Measurements from ENCODE around the gene TCF12. TPM values are rescaled to one million over a fixed set of nuclear protein-coding genes. Genes with fewer than 3 reads are reported as not detected.

TCF12 gene
- total RNA-seq, 4 donors from 2014 or later = 105 to 446 (median 180) TPM

DNA sequence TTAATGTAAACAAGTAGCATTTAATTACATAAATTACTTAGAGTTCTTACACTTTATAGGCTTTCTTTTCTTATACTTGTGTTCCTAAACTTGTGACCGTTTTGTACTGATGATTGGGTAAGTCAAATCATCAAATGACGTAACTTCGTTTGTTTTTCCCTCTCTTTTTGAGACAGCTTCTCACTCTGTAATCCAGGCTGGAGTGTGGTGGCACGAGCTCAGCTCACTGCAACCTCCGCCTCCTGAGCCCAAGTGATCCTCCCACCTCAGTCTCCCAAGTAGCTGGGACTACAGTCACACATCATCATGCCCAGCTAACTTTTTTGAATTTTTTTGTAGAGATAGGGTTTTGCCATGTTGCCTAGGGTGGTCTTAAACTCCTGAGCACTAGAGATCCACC lies 226.0 kb downstream of the TCF12 start:
- Histone ChIP-seq H3K4me1 (peaks cover 0 to 35% (median 15%) of the 10 kb centered on the region in 4 donors), H3K9me3 (no peaks in the 10 kb centered on the region), H3K4me3 (no peak overlapping the region), H3K36me3 (no peaks in the 10 kb centered on the region), H3K27me3 (no peaks in the 10 kb centered on the region), H3K27ac (no peak overlapping the region)
- intact Hi-C loops (cut with DNase I; ENCODE audit: low total_unique reads) (no loop called here), in situ Hi-C loops (cut with MboI; ENCODE audit: low pct_ligation_motif_present in 1 of 4, low pct_unique_long_range_greater_than_20kb in 1 of 4, low sequenced_read_pairs in 3 of 4) (loop anchor here (10.0 to 25.0 kb wide), 4 partner anchors 70 to 657 kb away; partner anchors contain the start of gene TCF12 (in 1 of the 4))
- 71 to 100% methylated on average over 2 to 5 of the region's 5 CpGs for WGBS, 2 donors (ENCODE audit: low coverage in 1 of 2)
- TF ChIP-seq POLR2A (IDR thresholded peaks at IDR 0.05) (no peak), POLR2AphosphoS5 (IDR thresholded peaks at IDR 0.05) (no peak), EP300 (IDR thresholded peaks at IDR 0.05; ENCODE audit: low read depth) (no peak)
- TF ChIP-seq, protein P1, sequence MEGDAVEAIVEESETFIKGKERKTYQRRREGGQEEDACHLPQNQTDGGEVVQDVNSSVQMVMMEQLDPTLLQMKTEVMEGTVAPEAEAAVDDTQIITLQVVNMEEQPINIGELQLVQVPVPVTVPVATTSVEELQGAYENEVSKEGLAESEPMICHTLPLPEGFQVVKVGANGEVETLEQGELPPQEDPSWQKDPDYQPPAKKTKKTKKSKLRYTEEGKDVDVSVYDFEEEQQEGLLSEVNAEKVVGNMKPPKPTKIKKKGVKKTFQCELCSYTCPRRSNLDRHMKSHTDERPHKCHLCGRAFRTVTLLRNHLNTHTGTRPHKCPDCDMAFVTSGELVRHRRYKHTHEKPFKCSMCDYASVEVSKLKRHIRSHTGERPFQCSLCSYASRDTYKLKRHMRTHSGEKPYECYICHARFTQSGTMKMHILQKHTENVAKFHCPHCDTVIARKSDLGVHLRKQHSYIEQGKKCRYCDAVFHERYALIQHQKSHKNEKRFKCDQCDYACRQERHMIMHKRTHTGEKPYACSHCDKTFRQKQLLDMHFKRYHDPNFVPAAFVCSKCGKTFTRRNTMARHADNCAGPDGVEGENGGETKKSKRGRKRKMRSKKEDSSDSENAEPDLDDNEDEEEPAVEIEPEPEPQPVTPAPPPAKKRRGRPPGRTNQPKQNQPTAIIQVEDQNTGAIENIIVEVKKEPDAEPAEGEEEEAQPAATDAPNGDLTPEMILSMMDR (IDR thresholded peaks at IDR 0.05) = no peak
- DNase-seq = no peak

DNA sequence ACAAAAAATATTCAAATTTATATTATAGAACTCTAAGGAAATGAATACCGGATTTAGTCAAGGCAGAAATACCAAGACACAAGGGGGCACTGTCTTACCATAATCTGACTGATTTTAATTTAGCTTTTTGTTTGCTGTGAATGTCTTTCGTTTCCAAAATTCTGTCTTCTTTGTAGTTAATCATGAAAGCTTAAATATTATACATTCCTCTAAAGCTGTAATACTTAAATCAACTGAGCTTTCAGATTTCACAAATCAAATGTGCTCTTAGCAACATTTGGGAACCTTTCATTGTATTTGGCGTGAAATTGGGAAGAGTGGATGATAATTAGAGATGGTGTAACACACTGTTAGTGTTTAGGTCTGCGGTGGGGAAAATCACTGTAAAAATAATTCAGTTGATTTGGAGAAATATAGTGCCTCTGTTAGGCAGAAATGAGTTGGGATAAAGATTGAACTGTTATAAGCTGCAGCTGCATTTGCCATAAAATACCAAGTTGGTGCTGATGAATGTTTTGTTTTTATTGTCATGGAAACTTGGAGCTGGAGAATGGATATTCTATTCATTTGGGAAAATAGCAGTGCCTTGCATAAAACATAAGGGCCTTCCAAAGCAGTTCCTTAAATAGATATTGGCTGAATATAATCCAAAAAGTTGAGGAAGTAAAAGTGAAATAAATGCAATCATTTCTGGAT lies 228.2 kb downstream of the TCF12 start:
- no peak overlapping the region for H3K4me3 ChIP-seq

DNA sequence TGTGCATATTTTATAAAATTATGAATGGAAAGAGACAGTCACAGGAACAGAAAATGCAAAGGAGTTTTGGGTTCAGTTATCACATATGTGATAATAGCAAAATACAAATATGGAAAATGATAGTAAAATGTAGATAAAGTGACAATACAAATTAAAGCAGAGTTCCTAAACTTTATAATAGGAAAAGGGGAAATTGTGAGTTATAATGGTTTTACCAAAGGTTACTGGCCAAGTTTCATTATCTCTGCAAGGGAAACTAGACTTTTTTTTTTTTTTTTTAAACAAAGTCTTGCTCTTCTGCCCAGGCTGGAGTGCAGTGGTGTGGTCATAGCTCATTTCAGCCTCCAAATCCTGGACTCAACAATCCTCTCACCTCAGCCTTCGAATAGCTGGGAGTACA lies 229.2 kb downstream of the TCF12 start:
- WGBS, 2 donors (ENCODE audit: low coverage in 1 of 2) = 71 to 88% methylated on average over 1 of the region's 1 CpG
- Histone ChIP-seq H3K4me3 (no peak overlapping the region), H3K36me3 (no peaks in the 10 kb centered on the region), H3K9me3 (no peaks in the 10 kb centered on the region), H3K4me1 (peaks cover 0 to 38% (median 15%) of the 10 kb centered on the region in 4 donors), H3K27me3 (no peaks in the 10 kb centered on the region), H3K27ac (peak overlapping the region in 1 of 4 donors; percentile 47)
- TF ChIP-seq, protein P1 (IDR thresholded peaks at IDR 0.05) = no peak
- no peak for TF ChIP-seq POLR2AphosphoS5 (IDR thresholded peaks at IDR 0.05)
- no peak for TF ChIP-seq POLR2A (IDR thresholded peaks at IDR 0.05)
- no peak for TF ChIP-seq EP300 (IDR thresholded peaks at IDR 0.05; ENCODE audit: low read depth)
- no peak for DNase-seq
- in situ Hi-C loops (cut with MboI; ENCODE audit: low pct_ligation_motif_present in 1 of 4, low pct_unique_long_range_greater_than_20kb in 1 of 4, low sequenced_read_pairs in 3 of 4) (loop anchor here (10.0 to 25.0 kb wide), 4 partner anchors 67 to 660 kb away; partner anchors contain the start of gene TCF12 (in 1 of the 4)), intact Hi-C loops (cut with DNase I; ENCODE audit: low total_unique reads) (no loop called here)

More for the DNA sequence above, 228.2 kb downstream of the TCF12 start:
- intact Hi-C loops (cut with DNase I; ENCODE audit: low total_unique reads) = no loop called here
- H3K4me1 ChIP-seq = peaks cover 0 to 35% (median 15%) of the 10 kb centered on the region in 4 donors
- TF ChIP-seq, protein P1 (IDR thresholded peaks at IDR 0.05) = peak; percentile 64 to 73 (median 68)
- no peak for TF ChIP-seq POLR2A (IDR thresholded peaks at IDR 0.05)
- no peaks in the 10 kb centered on the region for H3K36me3 ChIP-seq
- 16 to 18% methylated on average over 4 of the region's 4 CpGs for WGBS, 2 donors (ENCODE audit: low coverage in 1 of 2)
- no peak for DNase-seq
- no peaks in the 10 kb centered on the region for H3K27me3 ChIP-seq
- in situ Hi-C loops (cut with MboI; ENCODE audit: low pct_ligation_motif_present in 1 of 4, low pct_unique_long_range_greater_than_20kb in 1 of 4, low sequenced_read_pairs in 3 of 4) = loop anchor here (10.0 to 25.0 kb wide), 4 partner anchors 68 to 659 kb away; partner anchors contain the start of gene TCF12 (in 1 of the 4)
- H3K27ac ChIP-seq = peak overlapping the region; percentile 1 to 49 (median 24)
- H3K9me3 ChIP-seq = no peaks in the 10 kb centered on the region

DNA sequence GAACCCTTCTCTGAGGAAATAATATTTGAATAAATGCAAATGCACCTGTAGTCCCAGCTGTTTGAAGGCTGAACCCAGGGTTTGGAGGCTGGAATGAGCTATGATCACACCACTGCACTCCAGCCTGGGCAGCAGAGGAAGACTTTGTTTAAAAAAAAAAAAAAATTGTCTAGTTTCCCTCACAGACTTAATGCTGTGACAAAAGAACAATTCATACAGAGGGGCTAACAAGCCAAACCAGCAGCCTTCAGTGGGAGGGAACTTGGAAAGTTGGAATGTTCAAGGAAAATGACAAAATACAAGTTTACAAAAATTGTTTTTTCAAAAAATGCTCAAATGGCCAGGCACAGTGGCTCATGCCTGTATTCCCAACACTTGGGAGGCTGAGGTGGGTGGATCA lies 229.8 kb downstream of the TCF12 start:
- no peak overlapping the region for H3K27ac ChIP-seq
- H3K4me3 ChIP-seq = no peak overlapping the region
- H3K27me3 ChIP-seq = no peaks in the 10 kb centered on the region
- intact Hi-C loops (cut with DNase I; ENCODE audit: low total_unique reads) = no loop called here
- H3K4me1 ChIP-seq = peaks cover 0 to 44% (median 15%) of the 10 kb centered on the region in 4 donors
- DNase-seq = no peak
- in situ Hi-C loops (cut with MboI; ENCODE audit: low pct_ligation_motif_present in 1 of 4, low pct_unique_long_range_greater_than_20kb in 1 of 4, low sequenced_read_pairs in 3 of 4) = loop anchor here (10.0 to 25.0 kb wide), 4 partner anchors 67 to 661 kb away; partner anchors contain the start of gene TCF12 (in 1 of the 4)
- H3K36me3 ChIP-seq = no peaks in the 10 kb centered on the region
- TF ChIP-seq POLR2AphosphoS5 (IDR thresholded peaks at IDR 0.05) = no peak
- H3K9me3 ChIP-seq = no peaks in the 10 kb centered on the region

Measured in transverse colon (tissue), 4 donors.